GM19324 (cell line): Measurements from ENCODE around the gene UNKL.

Experiments
- ATAC-seq: cut with Tn5 transposase; IDR thresholded peaks from one replicate; pipeline ENCODE4 v1.9.1; 2021; ENCODE audit warnings: mild to moderate bottlenecking, moderate library complexity; ENCODE audit not compliant: unreplicated experiment, low FRiP score

The UNKL gene

DNA sequence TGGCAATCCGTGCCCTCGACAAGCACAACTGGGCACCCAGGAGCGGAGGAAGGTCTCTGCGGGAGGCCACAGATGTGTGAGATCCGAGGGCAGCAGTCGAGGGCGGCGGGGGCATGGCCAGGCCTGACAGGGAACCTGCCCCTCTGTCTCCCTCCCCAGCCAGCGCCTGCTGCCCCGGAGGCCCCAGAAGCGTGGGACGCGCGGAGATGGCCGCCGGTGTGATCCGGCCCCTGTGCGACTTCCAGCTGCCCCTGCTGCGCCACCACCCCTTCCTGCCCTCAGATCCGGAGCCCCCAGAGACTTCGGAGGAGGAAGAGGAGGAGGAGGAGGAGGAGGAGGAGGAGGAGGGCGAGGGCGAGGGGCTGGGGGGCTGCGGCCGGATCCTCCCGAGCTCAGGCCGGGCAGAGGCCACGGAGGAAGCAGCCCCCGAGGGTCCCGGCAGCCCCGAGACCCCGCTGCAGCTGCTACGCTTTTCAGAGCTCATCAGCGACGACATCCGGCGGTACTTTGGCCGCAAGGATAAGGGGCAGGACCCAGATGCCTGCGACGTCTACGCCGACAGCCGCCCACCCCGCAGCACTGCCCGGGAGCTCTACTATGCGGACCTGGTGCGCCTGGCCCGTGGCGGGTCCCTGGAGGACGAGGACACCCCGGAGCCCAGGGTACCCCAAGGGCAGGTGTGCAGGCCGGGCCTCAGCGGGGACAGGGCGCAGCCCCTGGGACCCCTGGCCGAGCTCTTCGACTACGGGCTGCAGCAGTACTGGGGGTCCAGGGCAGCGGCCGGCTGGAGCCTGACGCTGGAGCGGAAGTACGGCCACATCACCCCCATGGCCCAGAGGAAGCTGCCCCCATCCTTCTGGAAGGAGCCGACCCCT lies 18.1 kb upstream of the UNKL start:
- ATAC-seq = no peak

DNA sequence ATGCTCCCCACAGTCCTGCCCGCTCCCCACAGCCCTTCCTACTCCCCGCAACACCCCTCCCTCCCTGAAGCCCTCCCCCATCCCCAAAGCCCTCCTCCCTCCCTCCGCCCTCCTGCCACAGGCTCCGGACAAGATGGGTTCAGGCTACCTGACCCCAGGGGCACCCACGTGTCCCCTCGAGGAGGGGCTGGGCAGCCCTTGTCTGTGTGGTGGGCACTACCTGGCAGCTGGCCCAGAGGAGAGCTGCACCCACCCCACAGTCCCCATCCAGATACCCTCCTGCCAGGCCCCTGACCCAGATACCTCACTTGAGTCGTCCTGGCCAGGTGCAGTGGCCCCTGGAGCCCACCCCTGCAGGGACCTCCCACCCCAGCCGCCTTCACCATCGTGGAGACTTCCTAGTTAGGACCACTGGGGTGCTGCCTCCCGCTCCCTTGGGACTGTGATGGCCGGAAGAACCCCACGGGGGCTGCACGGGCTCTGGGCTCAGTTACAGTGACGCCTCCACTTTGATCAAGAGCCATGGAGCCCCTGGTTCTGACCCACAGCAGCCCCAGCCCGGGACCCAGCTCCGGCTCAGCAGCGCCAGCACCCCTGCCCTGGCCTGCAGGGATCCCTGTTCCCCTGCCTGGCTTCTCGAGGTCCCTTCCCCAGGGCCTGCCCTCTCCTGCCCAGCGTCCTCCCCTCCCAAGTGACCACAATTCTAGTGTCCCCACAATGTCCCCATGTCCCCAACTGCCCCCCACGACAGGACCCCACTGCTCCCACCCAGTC lies 17.2 kb upstream of the UNKL start:
- ATAC-seq = no peak

DNA sequence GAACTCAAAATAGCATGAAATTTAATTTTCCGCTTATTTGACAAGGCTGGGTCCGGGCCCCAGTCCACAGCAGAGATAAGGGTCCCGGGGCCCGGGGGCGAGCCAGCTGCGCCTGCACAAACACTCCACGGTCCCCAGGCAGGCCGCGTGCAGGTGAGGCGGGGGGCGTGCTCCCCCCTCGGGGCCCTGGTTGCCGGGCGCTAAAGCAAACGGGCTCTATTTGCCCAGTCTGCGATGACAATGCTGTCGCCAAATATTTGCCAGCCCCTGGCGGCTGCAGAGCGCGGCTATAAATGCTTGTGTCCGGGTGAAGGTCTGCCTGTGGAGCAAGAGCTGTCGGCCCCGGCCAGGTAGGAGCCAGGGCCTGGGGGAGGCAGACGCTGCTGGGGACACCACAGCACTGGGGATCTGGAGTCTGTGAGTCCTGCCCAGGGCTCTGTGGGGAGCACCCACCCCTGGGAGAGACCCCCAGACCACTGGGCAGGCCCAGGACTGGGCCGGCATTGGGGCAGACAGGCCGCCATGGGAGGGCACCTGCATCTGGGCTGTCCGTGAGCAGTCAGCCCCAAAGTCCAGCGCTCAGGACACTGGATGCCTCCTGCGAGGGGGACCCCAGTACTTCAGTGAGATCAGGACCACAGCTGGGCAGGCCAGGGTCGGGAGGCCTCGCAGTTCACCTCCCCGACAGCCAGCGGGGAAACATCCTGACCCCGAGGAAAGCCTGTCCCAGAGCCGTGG lies 16.4 kb upstream of the UNKL start, which contains the start of gene PERCC1:
TSS of gene PERCC1 (plus strand) at position 320 of the 738 bp plus-strand sequence. CDS start 1,516 bp downstream, outside the sequence.
- no peak for ATAC-seq

DNA sequence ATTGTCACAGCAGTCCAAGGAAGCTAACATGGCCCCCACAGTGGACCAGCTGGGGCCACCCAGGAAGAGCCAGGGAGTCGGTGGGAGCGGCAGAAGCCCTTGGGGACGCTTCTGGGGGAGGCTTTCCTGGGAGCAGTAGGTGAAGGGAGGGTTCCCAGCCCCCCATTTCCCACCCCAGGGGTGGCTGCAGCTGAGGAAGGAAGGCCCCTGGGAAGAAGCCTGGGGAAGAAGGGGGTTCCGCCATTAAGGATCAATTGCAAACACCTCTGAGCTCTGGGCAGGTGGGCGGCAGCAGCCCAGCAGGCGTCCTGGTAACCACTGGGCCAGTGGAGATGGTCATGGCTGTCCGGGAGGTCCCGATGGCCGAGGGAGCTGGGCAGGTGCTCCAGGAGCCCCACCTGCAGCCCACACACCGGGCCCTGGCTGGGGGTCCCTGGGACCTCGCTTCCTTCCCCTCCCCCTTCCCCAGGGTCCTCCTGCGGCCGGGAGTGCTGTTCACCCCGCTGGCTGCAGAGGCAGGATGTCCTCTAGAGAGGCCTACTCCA lies 15.8 kb upstream of the UNKL start:
- no peak for ATAC-seq

DNA sequence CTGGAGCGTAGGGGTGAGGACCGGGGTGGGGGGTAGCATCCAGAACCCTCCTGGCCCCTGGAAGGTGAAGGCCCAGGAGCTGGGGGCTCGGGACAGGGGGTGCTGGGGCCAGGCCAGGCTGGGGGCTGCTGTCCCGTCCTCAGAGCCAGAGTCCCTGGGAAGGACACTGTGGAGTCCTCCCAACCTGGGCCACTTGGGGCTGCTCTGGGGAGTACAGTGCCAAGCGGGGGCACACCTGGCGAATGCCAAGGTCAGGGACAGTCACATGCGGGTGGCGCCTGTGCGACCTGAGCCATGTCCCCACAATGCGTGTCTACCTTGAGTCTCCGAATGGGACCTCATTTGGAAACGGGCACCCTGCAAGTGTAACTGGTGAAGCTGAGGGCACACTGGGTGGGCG lies 15.1 kb upstream of the UNKL start:
- no peak for ATAC-seq

DNA sequence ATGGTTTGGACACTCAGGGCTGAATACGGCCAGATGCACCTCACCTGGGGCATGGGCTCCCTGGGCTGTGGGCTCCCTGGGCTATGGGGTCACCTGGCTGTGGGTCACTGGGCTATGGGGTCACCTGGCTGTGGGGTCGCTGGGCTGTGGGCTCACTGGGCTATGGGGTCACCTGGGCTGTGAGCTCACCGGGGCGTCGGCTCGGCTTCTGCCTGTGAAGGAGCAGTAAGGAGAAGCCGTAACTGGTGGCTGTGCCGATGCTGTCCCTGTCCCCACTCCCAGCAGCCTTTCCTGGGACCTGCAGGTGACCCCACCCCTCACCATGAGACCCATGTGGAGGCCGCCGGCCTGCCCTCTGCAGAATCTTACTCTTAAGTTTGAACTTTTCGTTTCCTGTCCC lies 14.5 kb upstream of the UNKL start:
- ATAC-seq = no peak

DNA sequence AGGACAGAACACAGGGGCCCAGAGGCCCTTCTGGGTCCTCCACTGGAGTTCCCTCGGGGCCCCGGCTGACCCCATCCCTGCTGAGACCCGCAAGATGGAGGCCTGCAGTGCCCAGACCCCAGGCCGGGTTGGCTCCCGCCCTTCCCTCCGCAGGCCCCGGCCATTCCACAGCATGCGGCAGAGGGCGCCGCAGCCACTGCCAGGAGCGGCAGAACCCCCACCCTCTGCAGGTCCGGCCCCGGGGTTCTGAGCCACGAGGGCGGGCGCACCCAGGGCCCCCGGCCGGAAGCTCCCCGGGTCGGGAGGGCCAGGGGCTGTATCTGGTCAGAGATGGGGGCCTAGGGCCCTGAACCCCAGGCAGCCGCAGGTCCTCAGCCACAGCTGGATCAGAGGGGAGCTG lies 14.0 kb upstream of the UNKL start:
- no peak for ATAC-seq

DNA sequence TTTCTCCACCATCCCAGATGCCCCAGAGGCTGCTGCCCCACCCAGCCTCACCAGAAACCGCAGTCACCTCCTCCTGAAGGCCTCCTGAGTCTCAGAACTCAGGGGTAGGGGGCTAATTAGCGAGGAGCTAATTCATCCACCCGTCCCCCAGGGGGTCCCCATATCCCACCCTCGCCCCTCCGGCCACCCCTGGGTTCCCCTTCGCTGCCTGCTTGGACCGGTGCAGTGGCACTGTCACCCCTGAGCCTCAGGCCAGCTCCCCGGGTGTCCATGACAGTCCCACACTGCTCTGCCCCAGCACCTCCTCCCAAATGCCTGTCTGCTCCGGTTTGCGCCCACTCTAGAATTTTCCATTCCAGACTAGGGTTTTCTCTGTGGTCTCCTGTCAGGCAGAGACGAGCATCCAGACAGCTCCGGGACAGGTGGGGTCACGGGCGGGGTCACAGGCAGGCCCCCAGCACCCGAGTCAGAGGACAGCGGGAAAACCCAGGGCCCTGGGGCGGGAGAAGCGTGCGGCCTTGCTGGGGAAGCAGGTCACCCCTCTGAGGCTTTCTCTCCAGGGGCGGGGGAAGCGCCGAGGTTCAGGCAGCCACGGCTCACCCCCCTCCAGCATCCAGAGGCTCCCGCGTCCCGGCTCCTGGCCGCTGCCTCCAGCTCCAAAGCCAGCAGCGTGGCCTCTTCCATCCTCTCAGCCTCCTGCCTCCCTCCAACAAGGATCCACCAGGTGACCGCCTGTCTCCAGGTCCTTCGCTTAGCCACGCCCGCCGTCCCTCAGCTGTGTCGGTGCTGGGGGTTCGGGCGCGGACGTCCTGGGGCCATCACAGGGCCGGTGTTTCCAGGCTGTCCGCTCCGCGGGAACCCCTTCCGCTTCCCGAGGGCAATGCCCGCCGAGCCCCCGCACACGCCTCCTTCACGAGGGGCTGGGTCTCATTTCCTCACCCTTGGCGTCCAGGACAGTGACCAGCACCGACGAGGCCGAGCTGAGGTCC lies 13.3 kb upstream of the UNKL start:
- ATAC-seq = no peak

DNA sequence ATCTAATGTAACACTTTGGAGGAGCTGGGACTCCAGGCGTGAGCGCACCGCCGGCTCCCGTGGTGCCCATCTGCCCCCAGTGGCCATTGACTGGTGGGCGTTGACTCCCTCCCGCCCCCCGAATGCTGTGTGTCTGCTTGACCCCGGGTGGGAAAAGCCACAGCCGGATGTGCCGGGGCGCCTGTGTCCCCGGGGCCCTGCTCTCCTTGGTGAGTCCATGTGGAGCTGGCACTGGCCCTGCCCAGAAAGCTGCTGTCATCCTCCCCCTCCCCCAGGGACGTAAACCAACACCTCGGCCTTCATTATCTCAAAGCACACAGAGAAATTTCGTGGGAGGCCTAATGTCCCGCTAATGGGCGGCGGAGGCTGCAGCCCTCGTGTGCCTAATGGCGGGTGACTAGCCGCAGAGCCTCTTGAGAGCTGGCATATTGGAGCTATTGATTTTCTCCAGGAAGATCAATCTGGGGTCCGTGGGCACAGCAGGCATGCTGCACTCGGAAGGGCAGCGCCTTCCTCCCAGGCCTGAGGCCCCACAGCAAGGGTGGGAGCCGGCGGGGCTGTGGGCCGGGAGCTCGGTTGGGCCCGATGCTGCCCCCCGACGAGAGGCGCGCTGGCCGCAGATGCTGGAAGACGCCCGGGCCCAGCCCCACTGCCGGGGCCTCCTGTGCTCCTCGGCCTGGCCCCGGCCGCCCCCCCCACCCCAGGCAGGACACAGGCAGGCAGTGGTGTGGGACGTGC lies 12.4 kb upstream of the UNKL start:
- ATAC-seq = no peak

DNA sequence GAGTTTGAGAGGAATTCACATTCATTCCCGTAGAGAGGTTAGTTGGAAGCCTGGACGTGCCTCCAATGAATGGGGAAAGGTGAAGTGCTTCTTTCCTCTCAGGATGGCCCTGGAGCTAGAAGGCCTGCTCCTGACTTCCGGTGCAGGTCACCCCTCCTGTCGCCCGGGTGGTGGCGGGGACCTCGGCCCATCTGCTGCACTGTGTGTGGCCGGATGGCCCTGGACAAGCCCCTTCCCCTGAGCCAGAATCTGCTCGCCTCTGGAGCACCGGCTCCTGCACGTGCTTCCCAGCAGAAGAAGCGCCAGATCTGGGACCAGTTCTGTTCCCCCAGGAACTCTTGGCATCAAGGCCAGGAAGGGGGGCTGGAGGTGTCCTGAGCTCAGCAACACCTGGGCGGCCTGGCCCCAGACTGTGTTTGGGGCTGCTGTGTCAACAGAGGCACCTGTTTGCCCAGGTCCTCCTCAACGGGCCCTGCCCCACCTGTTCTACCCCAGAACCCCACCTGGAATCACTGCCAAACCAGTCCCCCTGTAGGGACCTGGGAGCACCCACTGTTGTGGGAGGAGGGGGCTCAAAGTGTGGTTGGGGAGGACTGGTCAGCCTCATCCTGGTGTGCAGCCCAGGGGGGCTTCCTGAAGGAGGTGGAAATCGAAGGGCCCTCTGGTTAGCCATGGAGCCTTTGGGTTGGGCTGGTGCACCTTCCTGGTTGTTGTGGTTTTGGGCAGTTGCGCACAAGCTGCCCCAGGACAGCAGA lies 11.3 kb upstream of the UNKL start:
- no peak for ATAC-seq

DNA sequence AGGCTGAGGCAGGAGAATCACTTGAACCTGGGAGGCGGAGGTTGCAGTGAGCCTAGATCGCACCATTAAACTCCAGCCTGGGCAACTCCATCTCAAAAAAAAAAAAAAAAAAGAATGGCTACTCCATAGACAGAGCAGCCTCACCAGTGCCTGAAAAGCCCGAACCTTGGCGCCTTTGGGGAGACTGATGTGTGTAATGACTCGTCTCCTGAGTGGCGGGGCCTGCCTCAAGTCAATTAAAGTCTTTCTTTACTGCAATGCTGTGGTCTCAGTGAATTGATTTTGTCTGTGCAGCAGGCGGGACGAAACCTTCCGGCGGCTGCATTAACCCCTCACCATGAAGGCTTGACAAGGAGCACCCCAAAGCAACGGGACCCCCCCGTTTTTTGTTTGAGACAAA lies 9.5 kb upstream of the UNKL start:
- ATAC-seq = no peak

DNA sequence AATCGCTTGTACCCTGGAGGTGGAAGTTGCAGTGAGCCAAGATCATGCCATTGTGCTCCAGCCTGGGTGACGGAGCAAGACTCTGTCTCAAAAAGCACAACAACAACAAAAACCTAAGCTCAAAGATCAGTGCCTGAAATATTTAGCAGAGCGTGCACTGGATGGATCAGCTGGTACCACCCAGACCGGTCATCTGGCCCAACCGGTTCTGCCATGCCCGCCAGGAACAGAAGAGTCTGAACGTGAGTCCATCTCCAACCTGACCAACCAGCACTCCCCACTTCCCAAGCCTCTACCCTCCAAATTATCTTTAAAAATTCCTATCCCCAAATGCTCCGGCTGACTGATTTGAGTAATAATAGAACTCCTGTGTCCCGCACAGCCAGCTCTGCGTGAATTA lies 7.6 kb upstream of the UNKL start:
- ATAC-seq = no peak

DNA sequence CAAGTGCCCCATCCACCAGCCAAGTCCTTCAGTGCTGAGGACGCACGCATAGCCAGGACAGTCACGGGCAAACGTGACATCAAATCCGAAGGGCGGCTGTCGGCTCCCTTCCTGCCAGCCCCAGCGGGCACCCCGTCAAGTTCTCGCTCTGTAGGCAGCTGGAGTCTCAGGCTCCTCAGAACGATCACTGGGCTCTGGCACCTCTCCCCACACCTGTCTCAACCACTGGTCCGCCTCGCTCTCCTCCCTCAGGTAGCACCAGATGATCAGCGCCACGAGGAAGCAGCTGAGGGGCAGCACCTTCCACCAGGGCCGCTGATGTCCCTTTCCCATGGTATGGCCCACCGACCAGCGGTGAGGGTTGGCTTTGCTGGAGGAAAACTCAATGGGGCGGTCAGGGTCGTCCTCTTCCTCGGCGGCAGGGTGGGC lies 5.6 kb upstream of the UNKL start:
- peak; percentile 4 for ATAC-seq

DNA sequence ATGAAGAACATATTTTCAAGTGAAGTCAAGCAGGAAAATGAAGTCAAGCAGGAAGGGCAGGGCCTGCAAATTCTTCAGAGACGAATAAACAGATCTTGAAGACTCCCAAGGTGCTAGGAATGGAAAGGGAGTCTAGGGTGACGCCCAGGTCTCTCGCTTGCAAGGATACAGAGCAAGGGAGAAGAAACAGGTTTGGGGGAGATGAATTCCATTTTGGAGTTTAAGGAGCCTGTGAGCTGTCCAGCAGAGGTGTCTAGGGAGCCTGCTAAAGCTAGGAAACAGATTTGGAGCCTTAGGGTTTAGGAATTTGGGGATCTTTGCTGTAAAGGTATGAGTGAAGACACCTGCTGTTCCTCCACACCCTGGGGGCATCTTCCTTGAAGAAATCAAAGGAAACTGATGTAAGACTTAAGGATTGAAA lies 2.0 kb upstream of the UNKL start:
- no peak for ATAC-seq

DNA sequence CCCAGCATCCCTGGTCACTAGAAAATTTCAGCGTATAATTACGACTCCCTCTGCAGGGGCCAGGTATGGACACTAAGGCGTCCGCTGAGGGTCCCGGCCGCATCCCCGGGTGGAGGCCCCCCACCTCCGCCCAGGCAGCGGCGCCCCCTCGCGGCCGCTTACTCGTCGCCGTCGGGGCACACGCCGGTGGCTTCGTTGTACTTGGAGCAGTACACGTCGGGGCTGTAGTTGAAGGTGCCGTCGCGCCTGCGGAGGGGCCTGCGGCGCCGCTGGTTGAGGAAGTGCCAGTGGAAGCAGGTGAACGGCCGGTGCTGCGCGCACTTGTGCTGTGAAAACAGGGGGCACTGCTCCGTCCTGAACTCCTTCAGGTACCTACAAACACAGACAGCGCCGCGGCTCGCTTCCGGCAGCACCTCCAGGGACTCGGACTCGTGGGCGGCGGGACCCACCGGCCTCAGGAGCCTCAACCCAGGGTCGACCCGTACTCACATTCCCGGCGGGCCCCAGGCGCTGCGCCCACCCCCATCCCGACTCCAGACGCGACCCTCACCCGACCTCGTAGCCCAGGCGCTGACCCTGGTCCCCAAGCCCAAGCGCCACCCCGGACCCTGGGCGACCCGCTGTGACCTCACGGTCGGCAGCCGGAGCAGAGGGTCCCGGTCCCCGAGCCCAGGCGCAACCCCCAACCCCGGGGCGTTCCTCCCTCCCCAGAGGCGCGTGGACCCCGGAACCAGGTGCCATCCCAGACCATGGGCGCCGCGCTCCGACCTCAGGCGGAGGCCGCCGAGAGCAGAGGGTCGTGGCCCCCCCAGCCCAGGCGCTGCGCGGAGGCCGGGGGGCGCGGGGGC lies 596 bp downstream of the UNKL start:
- ATAC-seq = peak; percentile 40

DNA sequence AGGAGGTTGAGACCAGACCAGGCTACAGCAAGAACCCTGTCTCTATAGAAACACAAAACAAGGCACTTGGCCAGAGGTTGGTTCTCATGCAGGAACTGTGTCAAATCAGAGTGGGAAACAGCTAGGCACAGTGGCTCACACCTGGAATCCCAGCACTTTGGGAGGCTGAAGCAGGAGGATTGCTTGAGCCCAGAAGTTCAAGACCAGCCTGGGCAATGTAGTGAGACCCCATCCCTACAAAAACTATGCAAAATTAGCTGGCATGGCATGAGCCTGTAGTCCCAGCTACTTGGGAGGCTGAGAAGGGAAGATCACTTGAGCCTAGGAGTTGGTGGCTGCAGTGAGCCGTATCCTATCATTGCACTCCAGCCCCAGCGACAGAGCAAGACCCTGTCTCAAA lies 1.7 kb downstream of the UNKL start:
- ATAC-seq = no peak

DNA sequence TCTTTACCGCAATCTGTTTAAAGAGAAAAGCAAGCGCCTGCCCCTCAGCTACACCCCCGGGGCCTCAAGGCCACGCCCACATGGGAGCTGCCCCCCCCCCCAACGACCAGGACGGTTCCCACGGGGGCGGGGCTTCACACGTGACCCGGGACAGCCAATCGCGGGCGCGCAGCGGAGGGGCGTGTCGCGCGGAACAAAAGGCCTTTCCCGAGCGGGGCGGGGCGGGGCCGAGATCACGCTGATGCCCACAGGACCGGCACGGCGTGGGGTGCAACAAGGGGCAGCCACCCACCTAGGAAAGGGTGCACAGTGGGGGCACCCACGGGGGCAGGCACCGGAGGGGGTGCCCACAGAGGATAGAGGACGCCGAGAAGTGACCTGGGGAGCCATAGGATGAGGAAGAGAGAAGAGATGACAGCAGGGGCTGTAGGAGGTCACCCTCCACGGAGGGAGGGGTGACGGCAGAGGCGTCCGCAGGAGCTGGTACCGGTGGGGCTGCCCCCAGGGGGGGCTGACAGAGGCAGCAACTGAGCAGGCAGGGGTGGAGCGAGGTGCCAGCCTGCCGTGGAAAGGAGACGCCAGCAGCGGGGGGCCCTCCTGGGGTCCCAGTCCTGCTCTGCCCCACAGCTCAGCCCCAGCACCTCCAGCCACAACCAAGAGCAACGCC lies 6.2 kb downstream of the UNKL start:
- peak; percentile 86 for ATAC-seq
